Measurements from ENCODE around the gene LTB4R.

The LTB4R gene

GRCh38 chr14:24308342-24309124 lies 2.8 kb upstream of the LTB4R start:
- TF ChIP-seq CTCF (IDR thresholded peaks at IDR 0.05; ENCODE audit: low read depth, low read length), result no peak
- H3K27ac ChIP-seq, result no peak overlapping the region
- H3K9me3 ChIP-seq (ENCODE audit: severe bottlenecking), result no peaks in the 10 kb centered on the region
- H3K36me3 ChIP-seq, result peaks cover 38% of the 10 kb centered on the region
- no peak overlapping the region for H3K4me3 ChIP-seq (ENCODE audit: low read depth, low read length)
- no peaks in the 10 kb centered on the region for H3K27me3 ChIP-seq (ENCODE audit: insufficient read depth, low read depth, severe bottlenecking)
- DNase-seq, result no peak

GRCh38 chr14:24309538-24310264 lies 1.6 kb upstream of the LTB4R start, which contains the start of gene LTB4R2:
Gene LTB4R2 (plus strand): TSS chr14:24310140. CDS start chr14:24310665, 525 bp downstream.
- TF ChIP-seq CTCF (IDR thresholded peaks at IDR 0.05; ENCODE audit: low read depth, low read length), result no peak
- H3K36me3 ChIP-seq, result peaks cover 27% of the 10 kb centered on the region
- no peaks in the 10 kb centered on the region for H3K27me3 ChIP-seq (ENCODE audit: insufficient read depth, low read depth, severe bottlenecking)
- DNase-seq, result no peak
- H3K27ac ChIP-seq, result no peak within 1 kb of the TSS
- no peak within 1 kb of the TSS for H3K4me3 ChIP-seq (ENCODE audit: low read depth, low read length)
- no peaks in the 10 kb centered on the region for H3K9me3 ChIP-seq (ENCODE audit: severe bottlenecking)

GRCh38 chr14:24310265-24310645 lies 1.0 kb upstream of the LTB4R start:
- no peak overlapping the region for H3K27ac ChIP-seq
- peaks cover 21% of the 10 kb centered on the region for H3K36me3 ChIP-seq
- DNase-seq, result no peak
- no peak overlapping the region for H3K4me3 ChIP-seq (ENCODE audit: low read depth, low read length)
- no peak for TF ChIP-seq CTCF (IDR thresholded peaks at IDR 0.05; ENCODE audit: low read depth, low read length)
- H3K27me3 ChIP-seq (ENCODE audit: insufficient read depth, low read depth, severe bottlenecking), result no peaks in the 10 kb centered on the region
- no peaks in the 10 kb centered on the region for H3K9me3 ChIP-seq (ENCODE audit: severe bottlenecking)

GRCh38 chr14:24311837-24312615 lies 724 bp downstream of the LTB4R start:
- Histone ChIP-seq H3K4me3 (ENCODE audit: low read depth, low read length) (no peak overlapping the region), H3K27ac (no peak overlapping the region), H3K36me3 (peaks cover 9% of the 10 kb centered on the region), H3K27me3 (ENCODE audit: insufficient read depth, low read depth, severe bottlenecking) (no peaks in the 10 kb centered on the region), H3K9me3 (ENCODE audit: severe bottlenecking) (no peaks in the 10 kb centered on the region)
- DNase-seq, result no peak
- no peak for TF ChIP-seq CTCF (IDR thresholded peaks at IDR 0.05; ENCODE audit: low read depth, low read length)

- DNase-seq, result no peak
- Histone ChIP-seq H3K4me3 (ENCODE audit: low read depth, low read length) (no peak overlapping the region), H3K27me3 (ENCODE audit: insufficient read depth, low read depth, severe bottlenecking) (no peaks in the 10 kb centered on the region), H3K9me3 (ENCODE audit: severe bottlenecking) (no peaks in the 10 kb centered on the region), H3K36me3 (peaks cover 9% of the 10 kb centered on the region), H3K27ac (no peak overlapping the region)
- no peak for TF ChIP-seq CTCF (IDR thresholded peaks at IDR 0.05; ENCODE audit: low read depth, low read length)
Observed at GRCh38 chr14:24312736-24313507, 1.6 kb downstream of the LTB4R start.

All from WERI-Rb-1 (cell line).